Kidney (tissue), 14 donors: Measurements from ENCODE around the gene SLC6A19. TPM values are rescaled to one million over a fixed set of nuclear protein-coding genes. Genes with fewer than 3 reads are reported as not detected.
"Not testable (repeated sequence)": the region's sequence is repeated elsewhere in the genome, so short reads cannot be mapped to it uniquely, and the experiment has no call there.

Experiments
- DNase-seq, 5 donors: peaks; one replicate each; pipeline ENCODE4 v3.0.0-alpha.2; 2013 to 2020
- FAIRE-seq: peaks from 2 replicates; lab custom pipeline; 2012; peaks lifted over from hg19 to GRCh38; lab: Jason Lieb, UNC
- H3K27ac ChIP-seq, 2 donors: one replicate each; pipeline ENCODE4 v1.7.0; 2013; ENCODE audit warnings: low read depth in 2 of 2, low read length in 2 of 2, inconsistent platforms in 1 of 2
- H3K27me3 ChIP-seq: one replicate; pipeline ENCODE4 v1.7.1; 2013; ENCODE audit warnings: low read length, inconsistent platforms; ENCODE audit not compliant: control insufficient read depth, insufficient read depth
- H3K36me3 ChIP-seq, 3 donors: one replicate each; pipeline versions ENCODE4 v1.7.0 to v1.7.1; 2013; ENCODE audit warnings: low read length in 3 of 3, control low read depth in 1 of 3, inconsistent platforms in 1 of 3; ENCODE audit not compliant: insufficient read depth in 3 of 3, control insufficient read depth in 2 of 3
- H3K4me1 ChIP-seq, 3 donors: one replicate each; pipeline versions ENCODE4 v1.7.0 to v1.7.1; 2013; ENCODE audit warnings: low read length in 3 of 3, inconsistent platforms in 1 of 3, low read depth in 1 of 3; ENCODE audit not compliant: control insufficient read depth in 2 of 3, insufficient read depth in 2 of 3
- H3K4me3 ChIP-seq, 3 donors: one replicate each; pipeline versions ENCODE4 v1.7.0 to v1.8.1; 2013; ENCODE audit warnings: low read length in 3 of 3, control low read depth in 1 of 3, inconsistent platforms in 1 of 3
- H3K9ac ChIP-seq, 3 donors: one replicate each; pipeline versions ENCODE4 v1.7.0 to v1.7.1; 2013; ENCODE audit warnings: low read length in 3 of 3, control low read depth in 1 of 3, inconsistent platforms in 1 of 3
- H3K9me3 ChIP-seq, 3 donors: one replicate each; pipeline versions ENCODE4 v1.7.0 to v1.7.1; 2013; ENCODE audit warnings: low read length in 3 of 3, control low read depth in 1 of 3, inconsistent platforms in 1 of 3; ENCODE audit not compliant: control insufficient read depth in 2 of 3, insufficient read depth in 1 of 3
- CTCF ChIP-seq: IDR thresholded peaks from 3 replicates; pipeline ENCODE4 v1.5.1; 2012; ENCODE audit warnings: mild to moderate bottlenecking, moderate library complexity, borderline replicate concordance; ENCODE audit not compliant: insufficient read depth; ENCODE audit errors: extremely low read depth
- intact Hi-C: fragments of 100-400 bp; cut with DNase I; formaldehyde crosslinking; loops from one replicate; pipeline ENCODE4 v1.11.1; 2022
- polyA plus RNA-seq: library from polyadenylated mRNA; stranded (reverse); fragments of 350-450 nt; fragmentation: Illumina TruSeq; extraction: RNeasy Lipid Tissue Mini Kit (QIAGEN cat#74804); gene quantifications from one replicate; pipeline ENCODE4 v1.2.3, GENCODE V29; 2014; ENCODE audit warnings: low read depth, low replicate concordance; ENCODE audit not compliant: insufficient read depth
- total RNA-seq: library from RNA; stranded (reverse); fragmentation: NEBNext Ultra II Directional; extraction: Animal tissue kit (Norgen Biotek cat#: 25700); gene quantifications from one replicate; pipeline ENCODE4 v1.2.1, GENCODE V29; 2021
- donor health status: control.
- donor health status: control.
- donor health status: control.
- donor health status: control.
- donor health status: control.
- donor health status: DM: yes; HTN: yes; CAD: no.
- donor health status: Normal renal cell carcinoma (clear cell type).

Gene SLC6A19
- total and polyA plus RNA-seq, 2 donors from 2014 or later: 2.2 to 69.3 TPM

- H3K4me1 ChIP-seq: peaks cover 0 to 9% (median 4%) of the 10 kb centered on the region in 3 donors
- H3K27ac ChIP-seq: no peak overlapping the region
- TF ChIP-seq CTCF: no peak
- H3K27me3 ChIP-seq: no peaks in the 10 kb centered on the region
- DNase-seq: peak in 4 of 5 donors; percentile 86 to 92 (median 91)
- H3K9me3 ChIP-seq: no peaks in the 10 kb centered on the region
- H3K9ac ChIP-seq: no peak overlapping the region
- no peaks in the 10 kb centered on the region for H3K36me3 ChIP-seq
- no peak for FAIRE-seq
- no peak overlapping the region for H3K4me3 ChIP-seq
- intact Hi-C loops: no loop called here
Observed at GRCh38 chr5:1227667-1228066, 26.3 kb downstream of the SLC6A19 start.

- no peak for TF ChIP-seq CTCF
- no peak overlapping the region for H3K4me3 ChIP-seq
- H3K27me3 ChIP-seq: no peaks in the 10 kb centered on the region
- no peaks in the 10 kb centered on the region for H3K9me3 ChIP-seq
- H3K27ac ChIP-seq: no peak overlapping the region
- DNase-seq (peak in 2 of 5 donors; percentile 53 to 54), FAIRE-seq (no peak)
- H3K4me1 ChIP-seq: peaks cover 0 to 9% (median 3%) of the 10 kb centered on the region in 3 donors
- intact Hi-C loops: no loop called here
- H3K36me3 ChIP-seq: no peaks in the 10 kb centered on the region
- no peak overlapping the region for H3K9ac ChIP-seq
Observed at GRCh38 chr5:1228120-1228519, 26.7 kb downstream of the SLC6A19 start.

GRCh38 chr5:1229023-1229422 is 27.6 kb downstream of the SLC6A19 start:
- FAIRE-seq, H3K4me3 ChIP-seq, H3K4me1 ChIP-seq, H3K9ac ChIP-seq, intact Hi-C loops, H3K27me3 ChIP-seq, H3K27ac ChIP-seq, DNase-seq, H3K36me3 ChIP-seq, H3K9me3 ChIP-seq: not testable (repeated sequence)

GRCh38 chr5:1229822-1230221 is 28.4 kb downstream of the SLC6A19 start:
- intact Hi-C loops: no loop called here
- H3K4me3 ChIP-seq: no peak overlapping the region
- H3K27me3 ChIP-seq: no peaks in the 10 kb centered on the region
- TF ChIP-seq CTCF: no peak
- no peak for DNase-seq
- H3K9ac ChIP-seq: no peak overlapping the region
- no peaks in the 10 kb centered on the region for H3K36me3 ChIP-seq
- H3K4me1 ChIP-seq: no peaks in the 10 kb centered on the region
- no peaks in the 10 kb centered on the region for H3K9me3 ChIP-seq
- H3K27ac ChIP-seq: no peak overlapping the region
- no peak for FAIRE-seq
